Suppressor macrophage (primary cell): ENCODE data around the gene DSCAM.

ENCODE experiments used
- DNase-seq, 4 experiments: peaks; one replicate each; pipeline ENCODE4 v3.0.0-alpha.2; 2020 to 2022

The DSCAM gene

GRCh38 chr21:40158366-40158765, 688.6 kb downstream of the DSCAM start:
- no peak for DNase-seq

- no peak for DNase-seq
Observed at GRCh38 chr21:40155563-40155962, 691.4 kb downstream of the DSCAM start.

- DNase-seq, result no peak
Observed at GRCh38 chr21:40153351-40153750, 693.6 kb downstream of the DSCAM start.

- no peak for DNase-seq
Observed at GRCh38 chr21:40152476-40152875, 694.5 kb downstream of the DSCAM start.

GRCh38 chr21:40151611-40152010, 695.3 kb downstream of the DSCAM start:
- no peak for DNase-seq

- no peak for DNase-seq
Observed at GRCh38 chr21:40146216-40146837, 700.6 kb downstream of the DSCAM start.

GRCh38 chr21:40143822-40144525, 703.0 kb downstream of the DSCAM start:
- peak; percentile 59 to 82 (median 74) for DNase-seq

DNA sequence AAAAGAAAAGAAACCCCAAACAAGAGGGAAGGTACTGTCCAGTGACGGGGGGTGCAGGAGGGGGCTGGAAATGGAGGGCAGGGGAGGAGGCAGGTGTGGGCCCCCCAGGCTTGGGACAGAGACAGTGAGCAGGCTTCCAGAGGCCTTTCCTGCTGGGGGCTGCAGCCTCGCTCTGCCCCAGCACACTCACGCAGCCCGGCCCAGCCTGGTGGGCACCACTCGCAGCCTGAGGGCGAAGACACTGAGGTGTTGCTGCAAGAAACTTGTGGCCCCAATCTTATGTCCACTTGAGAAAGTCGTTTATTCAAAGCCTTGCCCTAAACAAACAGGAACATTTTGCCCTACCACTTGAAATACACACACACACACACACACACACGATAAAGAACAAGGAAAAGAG, 705.3 kb downstream of the DSCAM start:
- no peak for DNase-seq

DNA sequence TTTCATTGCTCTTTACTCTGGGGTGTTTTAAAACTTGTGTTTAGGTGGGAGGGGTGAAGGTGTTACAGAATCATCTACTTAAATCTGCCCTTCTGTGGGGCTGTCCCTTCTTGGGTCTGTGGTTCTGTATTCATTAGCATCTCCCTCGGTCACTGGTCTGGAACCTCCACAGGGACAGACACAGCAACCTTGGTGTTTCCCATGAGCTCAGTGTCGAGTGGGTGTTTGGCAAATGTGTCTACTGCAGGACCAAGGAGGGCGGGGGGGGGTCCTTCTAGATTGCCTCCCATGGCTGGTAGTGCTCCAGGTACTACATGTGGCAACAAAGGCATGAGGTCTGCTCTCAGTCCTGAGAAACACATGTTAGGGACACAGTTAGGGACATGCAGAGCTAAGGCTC, 706.3 kb downstream of the DSCAM start:
- DNase-seq, result no peak

GRCh38 chr21:40139636-40140035, 707.3 kb downstream of the DSCAM start:
- DNase-seq, result no peak

DNA sequence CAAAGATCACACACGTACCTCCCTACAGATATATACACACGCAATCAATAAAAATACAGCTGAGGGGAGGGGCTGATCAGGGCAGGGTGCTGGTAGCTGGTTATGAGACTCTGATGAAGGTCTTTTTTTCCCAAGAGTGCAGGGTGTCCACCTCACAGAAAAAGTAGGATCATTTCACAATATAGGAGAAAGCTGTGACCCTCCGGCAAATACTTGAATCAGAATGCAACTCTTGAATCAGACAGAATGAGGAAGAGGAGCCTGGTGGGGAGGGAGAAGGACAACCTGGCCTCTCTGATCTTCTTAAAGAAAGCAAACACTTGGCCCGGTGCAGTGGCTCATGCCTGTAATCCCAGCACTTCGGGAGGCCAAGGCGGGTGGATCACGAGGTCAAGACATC, 710.4 kb downstream of the DSCAM start:
- no peak for DNase-seq

GRCh38 chr21:40134731-40135492, 712.0 kb downstream of the DSCAM start:
- DNase-seq, result no peak

- DNase-seq, result no peak
Observed at GRCh38 chr21:40130476-40130875, 716.5 kb downstream of the DSCAM start.

DNA sequence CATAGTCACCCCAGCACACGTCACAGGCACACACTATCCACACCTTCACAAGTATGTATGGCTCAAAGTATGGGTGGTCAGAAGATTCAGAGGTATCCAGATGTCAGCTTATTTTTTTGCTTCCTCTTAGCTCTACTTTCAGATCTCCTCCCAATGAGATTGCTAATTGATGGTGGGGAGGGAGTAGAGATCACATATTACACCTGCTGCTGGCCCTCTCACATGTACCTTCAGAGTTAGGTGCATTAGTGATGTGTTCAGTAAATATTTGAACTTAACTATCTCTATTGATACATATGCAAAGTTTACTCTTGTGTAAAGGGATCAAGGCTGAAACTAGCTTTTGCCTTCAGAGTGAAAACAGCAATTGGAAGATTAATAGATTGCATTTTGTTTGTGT, 717.1 kb downstream of the DSCAM start:
- no peak for DNase-seq

DNA sequence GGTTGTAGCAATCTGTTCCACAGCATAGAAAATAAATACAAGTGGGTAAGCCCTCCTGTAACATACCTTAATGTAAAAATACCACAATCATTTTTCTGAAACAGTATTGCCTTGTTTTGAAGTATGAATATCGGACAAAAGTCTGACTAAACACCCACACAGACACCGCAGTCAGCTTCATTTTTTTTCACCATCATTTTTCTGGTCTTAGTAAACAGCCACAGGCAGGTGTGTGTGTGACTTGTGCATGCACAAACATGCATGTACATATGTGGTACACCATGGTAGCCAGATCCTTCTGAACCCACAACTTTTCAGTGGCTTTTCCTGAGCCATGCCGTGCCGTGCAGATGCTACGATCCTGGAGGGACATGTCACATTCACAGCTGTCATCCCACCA, 718.1 kb downstream of the DSCAM start:
- no peak for DNase-seq

DNA sequence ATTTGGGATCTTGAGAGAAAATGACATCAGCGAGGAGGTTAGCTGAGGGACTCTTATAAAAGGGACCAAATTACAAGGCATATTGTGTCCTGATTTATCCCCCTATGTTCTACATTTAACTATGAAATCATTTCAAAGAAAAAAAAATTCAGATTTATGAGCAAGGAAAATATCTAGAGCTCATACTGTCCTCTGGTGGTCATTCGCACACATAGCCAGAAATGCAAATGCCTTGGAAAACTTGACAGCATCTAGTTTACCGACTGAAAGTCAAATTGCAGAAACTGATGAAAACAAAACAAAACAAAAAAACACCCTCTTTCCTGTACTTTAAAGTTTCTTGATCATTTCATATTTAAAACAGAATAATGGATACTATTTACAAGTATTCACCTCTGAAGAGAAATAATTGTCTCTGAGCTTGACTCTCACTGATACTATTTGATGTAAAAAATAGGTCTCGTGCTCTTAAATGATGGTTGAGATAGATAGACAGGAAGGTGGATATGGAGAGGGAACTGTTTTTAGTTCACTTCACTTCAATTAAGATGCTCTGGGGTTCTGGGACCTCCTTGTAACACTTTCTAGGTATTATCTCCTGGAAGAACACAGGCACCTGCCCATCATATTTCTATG, 725.9 kb downstream of the DSCAM start:
- DNase-seq, result peak in 3 of 4 experiments; percentile 4 to 15 (median 11)

GRCh38 chr21:40118527-40118926, 728.4 kb downstream of the DSCAM start:
- DNase-seq, result no peak

- DNase-seq, result no peak
Observed at GRCh38 chr21:40117236-40117635, 729.7 kb downstream of the DSCAM start.

GRCh38 chr21:40115775-40116174, 731.2 kb downstream of the DSCAM start:
- no peak for DNase-seq

GRCh38 chr21:40102682-40103081, 744.3 kb downstream of the DSCAM start:
- no peak for DNase-seq

GRCh38 chr21:40099809-40100208, 747.1 kb downstream of the DSCAM start:
- DNase-seq, result no peak

- DNase-seq, result no peak
Observed at GRCh38 chr21:40095477-40095876, 751.5 kb downstream of the DSCAM start.

DNA sequence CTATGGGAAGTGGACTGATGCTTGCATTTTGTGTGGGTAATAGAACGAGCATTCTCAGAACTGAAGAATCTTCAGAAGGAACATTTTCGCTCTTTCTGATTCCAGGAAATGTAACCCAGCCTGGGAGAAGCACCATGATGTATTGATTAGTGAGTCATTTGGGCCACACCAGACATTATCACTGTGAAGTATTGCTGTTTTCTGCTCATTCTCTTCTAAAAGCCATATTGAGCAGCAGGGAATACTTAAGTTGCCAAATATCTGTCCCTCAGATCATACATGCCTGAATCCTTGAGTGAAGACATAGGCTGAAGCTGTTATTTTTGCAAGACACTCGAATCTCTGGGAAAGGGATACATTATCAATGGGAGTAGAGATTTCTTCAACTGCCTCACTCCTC, 766.6 kb downstream of the DSCAM start:
- no peak for DNase-seq
